ENCODE results near the gene CAPZA1. TPM values are rescaled to one million over a fixed set of nuclear protein-coding genes. Genes with fewer than 3 reads are reported as not detected.

CAPZA1 gene
- total and polyA plus RNA-seq, 4 donors, result 28.6 to 74.8 (median 48.9) TPM

- no peak for TF ChIP-seq ATF3 (IDR thresholded peaks at IDR 0.05)
- TF ChIP-seq CTCF (IDR thresholded peaks at IDR 0.05; ENCODE audit: low read depth, low read length, missing input control), result no peak
- TF ChIP-seq YY1 (IDR thresholded peaks at IDR 0.05), result no peak
- TF ChIP-seq JUND (IDR thresholded peaks at IDR 0.05), result no peak
- no peak for TF ChIP-seq HNF4G (IDR thresholded peaks at IDR 0.05)
- TF ChIP-seq HNF4A (conservative IDR thresholded peaks at IDR 0.05), result no peak
- no peak for TF ChIP-seq TAF1 (conservative IDR thresholded peaks at IDR 0.05)
These were observed 6.1 kb downstream of the CAPZA1 start (continued) for GRCh38 chr1:112625696-112626095.

- no peaks in the 10 kb centered on the region for H3K9me3 ChIP-seq (ENCODE audit: control insufficient read depth in 4 of 4, low read length in 3 of 4)
- DNase-seq (ENCODE audit: low spot score), result no peak
- H3K27ac ChIP-seq (ENCODE audit: low read depth in 1 of 2, low read length in 2 of 2), result no peak overlapping the region
- no peaks in the 10 kb centered on the region for H3K27me3 ChIP-seq (ENCODE audit: control insufficient read depth in 4 of 4, insufficient read depth in 4 of 4, low read length in 3 of 4)
- no peak overlapping the region for H3K4me3 ChIP-seq (ENCODE audit: low read depth in 1 of 3, low read length in 3 of 3)
- H3K4me1 ChIP-seq (ENCODE audit: control insufficient read depth in 4 of 4, insufficient read depth in 4 of 4, low read length in 3 of 4), result peaks cover 0 to 6% (median 2%) of the 10 kb centered on the region in 4 donors
- no peaks in the 10 kb centered on the region for H3K36me3 ChIP-seq (ENCODE audit: control insufficient read depth in 4 of 4, insufficient read depth in 3 of 4, low read depth in 1 of 4, low read length in 3 of 4)
- 97% methylated on average over 5 of the region's 5 CpGs for WGBS
- no peak overlapping the region for H3K9ac ChIP-seq (ENCODE audit: low read depth in 1 of 2, low read length in 2 of 2)
- TF ChIP-seq FOXA2 (IDR thresholded peaks at IDR 0.05) (no peak), RAD21 (IDR thresholded peaks at IDR 0.05) (no peak), SP1 (IDR thresholded peaks at IDR 0.05) (no peak), FOXA1 (IDR thresholded peaks at IDR 0.05) (no peak), MAX (IDR thresholded peaks at IDR 0.05) (no peak), GABPA (IDR thresholded peaks at IDR 0.05 in 1 of 2, conservative IDR thresholded peaks at IDR 0.05 in 1 of 2) (no peak)
These were observed 6.6 kb downstream of the CAPZA1 start for GRCh38 chr1:112626193-112626592.

- TF ChIP-seq HNF4A (conservative IDR thresholded peaks at IDR 0.05) (no peak), HNF4G (IDR thresholded peaks at IDR 0.05) (no peak), ATF3 (IDR thresholded peaks at IDR 0.05) (no peak), GABPA (IDR thresholded peaks at IDR 0.05 in 1 of 2, conservative IDR thresholded peaks at IDR 0.05 in 1 of 2) (no peak), REST (IDR thresholded peaks at IDR 0.05) (no peak)
- Histone ChIP-seq H3K36me3 (ENCODE audit: control insufficient read depth in 4 of 4, insufficient read depth in 3 of 4, low read depth in 1 of 4, low read length in 3 of 4) (no peaks in the 10 kb centered on the region), H3K27me3 (ENCODE audit: control insufficient read depth in 4 of 4, insufficient read depth in 4 of 4, low read length in 3 of 4) (no peaks in the 10 kb centered on the region)
These were observed 7.3 kb downstream of the CAPZA1 start for GRCh38 chr1:112626887-112627286.

More at GRCh38 chr1:112626887-112627286, 7.3 kb downstream of the CAPZA1 start:
- Histone ChIP-seq H3K4me3 (ENCODE audit: low read depth in 1 of 3, low read length in 3 of 3) (no peak overlapping the region), H3K27ac (ENCODE audit: low read depth in 1 of 2, low read length in 2 of 2) (no peak overlapping the region), H3K9ac (ENCODE audit: low read depth in 1 of 2, low read length in 2 of 2) (no peak overlapping the region), H3K9me3 (ENCODE audit: control insufficient read depth in 4 of 4, low read length in 3 of 4) (no peaks in the 10 kb centered on the region), H3K4me1 (ENCODE audit: control insufficient read depth in 4 of 4, insufficient read depth in 4 of 4, low read length in 3 of 4) (peaks cover 0 to 6% (median 1%) of the 10 kb centered on the region in 4 donors)
- no peak for DNase-seq (ENCODE audit: low spot score)
